Coronary artery (tissue), 2 donors: Measurements from ENCODE around the gene SAP130.

Source experiments
- DNase-seq: peaks from one replicate; pipeline ENCODE4 v3.0.0-alpha.2; 2017; ENCODE audit warnings: low spot score
- H3K27ac ChIP-seq, 2 donors: fragments of 200-600 bp; sonication (generic); one replicate each; pipeline ENCODE4 v1.5.1; 2016 to 2019
- H3K4me3 ChIP-seq: fragments of 200-600 bp; sonication (generic); 2 replicates; pipeline ENCODE4 v1.5.1; 2016; ENCODE audit warnings: mild to moderate bottlenecking, moderate library complexity
- CTCF ChIP-seq: fragments of 200-600 bp; sonication (generic); IDR thresholded peaks from one replicate; pipeline ENCODE4 v1.5.1; 2019; ENCODE audit warnings: antibody characterized with exemption

The SAP130 gene

GRCh38 chr2:127941461-127941860, 86.4 kb downstream of the SAP130 start:
- Histone ChIP-seq H3K4me3 (no peak overlapping the region), H3K27ac (no peak overlapping the region)
- DNase-seq = no peak

GRCh38 chr2:127940641-127941040, 87.2 kb downstream of the SAP130 start:
- TF ChIP-seq CTCF = no peak
- no peak overlapping the region for H3K4me3 ChIP-seq
- H3K27ac ChIP-seq = no peak overlapping the region
- DNase-seq = no peak

More at GRCh38 chr2:127941461-127941860, 86.4 kb downstream of the SAP130 start:
- TF ChIP-seq CTCF = no peak

GRCh38 chr2:127935337-127935736, 92.5 kb downstream of the SAP130 start:
- DNase-seq = no peak
- Histone ChIP-seq H3K27ac (no peak overlapping the region), H3K4me3 (no peak overlapping the region)
- TF ChIP-seq CTCF = no peak

GRCh38 chr2:127932199-127932876, 95.5 kb downstream of the SAP130 start:
- TF ChIP-seq CTCF = no peak
- no peak overlapping the region for H3K4me3 ChIP-seq
- H3K27ac ChIP-seq = no peak overlapping the region
- DNase-seq = no peak

- H3K27ac ChIP-seq = no peak overlapping the region
- no peak for DNase-seq
- TF ChIP-seq CTCF = no peak
Observed at GRCh38 chr2:127929449-127929848, 98.4 kb downstream of the SAP130 start.

GRCh38 chr2:127927384-127927783, 100.5 kb downstream of the SAP130 start:
- Histone ChIP-seq H3K27ac (no peak overlapping the region), H3K4me3 (no peak overlapping the region)
- no peak for TF ChIP-seq CTCF
- no peak for DNase-seq

More at GRCh38 chr2:127929449-127929848, 98.4 kb downstream of the SAP130 start:
- H3K4me3 ChIP-seq = no peak overlapping the region

- Histone ChIP-seq H3K27ac (no peak overlapping the region), H3K4me3 (no peak overlapping the region)
- no peak for TF ChIP-seq CTCF
- no peak for DNase-seq
Observed at GRCh38 chr2:127917916-127918315, 109.9 kb downstream of the SAP130 start.
